Upper lobe of right lung (tissue), 1 donor: ENCODE measurements around the gene CEACAM18. TPM values are rescaled to one million over a fixed set of nuclear protein-coding genes. Genes with fewer than 3 reads are reported as not detected.

Experiments
- ATAC-seq: fragments of 200-7000 bp; cut with Tn5 transposase; one replicate; pipeline ENCODE4 v1.9.1; 2020; ENCODE audit warnings: mild to moderate bottlenecking, moderate library complexity
- DNase-seq: peaks from one replicate; pipeline ENCODE4 v3.0.0-alpha.2; 2020
- H3K27ac ChIP-seq: fragments of 200-600 bp; one replicate; pipeline ENCODE4 v1.8.0; 2022
- H3K27me3 ChIP-seq: fragments of 200-600 bp; one replicate; pipeline ENCODE4 v1.8.0; 2022; ENCODE audit warnings: mild to moderate bottlenecking
- H3K36me3 ChIP-seq: fragments of 200-600 bp; one replicate; pipeline ENCODE4 v1.8.0; 2022
- H3K4me1 ChIP-seq: fragments of 200-600 bp; one replicate; pipeline ENCODE4 v1.8.0; 2022
- H3K4me3 ChIP-seq: fragments of 200-600 bp; one replicate; pipeline ENCODE4 v1.8.0; 2022; ENCODE audit warnings: mild to moderate bottlenecking
- H3K9me3 ChIP-seq: fragments of 200-600 bp; one replicate; pipeline ENCODE4 v1.8.0; 2022
- CTCF ChIP-seq: fragments of 200-600 bp; IDR thresholded peaks from one replicate; pipeline ENCODE4 v1.8.0; 2022; ENCODE audit warnings: antibody characterized with exemption
- intact Hi-C: fragments of 100-400 bp; cut with DNase I; formaldehyde crosslinking; loops from one replicate; pipeline ENCODE4 v1.11.0; 2022
- total RNA-seq: library from RNA; stranded (reverse); fragmentation: NEBNext Ultra II Directional; extraction: Animal tissue kit (Norgen Biotek cat#: 25700); gene quantifications from one replicate; pipeline ENCODE4 v1.2.1, GENCODE V29; 2021
- donor health status: DM: no; HTN: yes; CAD: no; lungs with severe emphysema.

CEACAM18 gene
- total RNA-seq, 1 donor from 2014 or later: not detected

- ATAC-seq (no peak), DNase-seq (no peak)
- Histone ChIP-seq H3K27ac (no peak overlapping the region), H3K4me1 (no peaks in the 10 kb centered on the region), H3K36me3 (no peaks in the 10 kb centered on the region), H3K27me3 (peaks cover 5% of the 10 kb centered on the region), H3K4me3 (no peak overlapping the region), H3K9me3 (no peaks in the 10 kb centered on the region)
- intact Hi-C loops: no loop called here
- no peak for TF ChIP-seq CTCF
Observed at GRCh38 chr19:51448411-51449016, 29.8 kb upstream of the CEACAM18 start.

- Histone ChIP-seq H3K27ac (no peak overlapping the region), H3K27me3 (peaks cover 5% of the 10 kb centered on the region), H3K4me3 (no peak overlapping the region), H3K36me3 (no peaks in the 10 kb centered on the region), H3K9me3 (no peaks in the 10 kb centered on the region), H3K4me1 (no peaks in the 10 kb centered on the region)
- ATAC-seq (no peak), DNase-seq (no peak)
- intact Hi-C loops: no loop called here
- TF ChIP-seq CTCF: no peak
Observed at GRCh38 chr19:51450730-51451307, 27.5 kb upstream of the CEACAM18 start.

GRCh38 chr19:51456541-51457290 lies 21.6 kb upstream of the CEACAM18 start:
- no peaks in the 10 kb centered on the region for H3K36me3 ChIP-seq
- H3K27ac ChIP-seq: no peak overlapping the region
- no peaks in the 10 kb centered on the region for H3K9me3 ChIP-seq
- H3K4me3 ChIP-seq: no peak overlapping the region
- H3K4me1 ChIP-seq: no peaks in the 10 kb centered on the region
- DNase-seq (no peak), ATAC-seq (no peak)
- TF ChIP-seq CTCF: no peak
- intact Hi-C loops: no loop called here
- H3K27me3 ChIP-seq: peaks cover 5% of the 10 kb centered on the region

- H3K9me3 ChIP-seq: no peaks in the 10 kb centered on the region
- H3K27ac ChIP-seq: no peak overlapping the region
- H3K4me3 ChIP-seq: no peak overlapping the region
- ATAC-seq: no peak
- intact Hi-C loops: no loop called here
- no peaks in the 10 kb centered on the region for H3K36me3 ChIP-seq
- no peak for DNase-seq
- H3K27me3 ChIP-seq: peaks cover 13% of the 10 kb centered on the region
- TF ChIP-seq CTCF: no peak
- no peaks in the 10 kb centered on the region for H3K4me1 ChIP-seq
Observed at GRCh38 chr19:51457351-51458013, 20.9 kb upstream of the CEACAM18 start.

- DNase-seq: no peak
- Histone ChIP-seq H3K36me3 (no peaks in the 10 kb centered on the region), H3K4me3 (no peak within 1 kb of the TSS), H3K9me3 (no peaks in the 10 kb centered on the region), H3K27me3 (peaks cover 19% of the 10 kb centered on the region), H3K4me1 (no peaks in the 10 kb centered on the region), H3K27ac (no peak within 1 kb of the TSS)
- intact Hi-C loops: no loop called here
- TF ChIP-seq CTCF: no peak
- no peak for ATAC-seq
Observed at GRCh38 chr19:51458051-51458645, 20.2 kb upstream of the CEACAM18 start, which contains the start of gene SIGLEC8. SIGLEC8 (minus strand) TSS chr19:51458454; CDS start chr19:51458387, 67 bp downstream.
